ENCODE measurements around the gene ADCYAP1. TPM values are rescaled to one million over a fixed set of nuclear protein-coding genes. Genes with fewer than 3 reads are reported as not detected.
"Not testable (repeated sequence)": the region's sequence is repeated elsewhere in the genome, so short reads cannot be mapped to it uniquely, and the experiment has no call there.

Gene ADCYAP1
- not detected in 2 replicates for total RNA-seq (2014; rRNA removed; shearing (Covaris generic))

GRCh38 chr18:904218-905090 is at the start of gene ADCYAP1:
Gene ADCYAP1, plus strand, starts transcription at chr18:904871. Its CDS starts 516 bp downstream, at chr18:905387.
- no peak for DNase-seq (ENCODE audit: low spot score)

GRCh38 chr18:857986-858385 is 46.7 kb upstream of the ADCYAP1 start:
- DNase-seq (ENCODE audit: low spot score) = no peak

GRCh38 chr18:864872-865273 is 39.8 kb upstream of the ADCYAP1 start:
- DNase-seq (ENCODE audit: low spot score) = peak; percentile 79

GRCh38 chr18:867257-867656 is 37.4 kb upstream of the ADCYAP1 start:
- DNase-seq (ENCODE audit: low spot score) = no peak

- DNase-seq (ENCODE audit: low spot score) = not testable (repeated sequence)
These were observed 31.2 kb upstream of the ADCYAP1 start for GRCh38 chr18:873426-873825.

- no peak for DNase-seq (ENCODE audit: low spot score)
These were observed 28.8 kb upstream of the ADCYAP1 start for GRCh38 chr18:875912-876311.

- no peak for DNase-seq (ENCODE audit: low spot score)
These were observed 27.4 kb upstream of the ADCYAP1 start for GRCh38 chr18:877238-877637.

GRCh38 chr18:886076-886475 is 18.6 kb upstream of the ADCYAP1 start:
- DNase-seq (ENCODE audit: low spot score) = no peak

- peak; percentile 46 for DNase-seq (ENCODE audit: low spot score)
These were observed 17.0 kb upstream of the ADCYAP1 start for GRCh38 chr18:887716-888115.

- DNase-seq (ENCODE audit: low spot score) = peak; percentile 40
These were observed 12.4 kb upstream of the ADCYAP1 start for GRCh38 chr18:892316-892715.

GRCh38 chr18:896315-896714 is 8.4 kb upstream of the ADCYAP1 start:
- no peak for DNase-seq (ENCODE audit: low spot score)

- DNase-seq (ENCODE audit: low spot score) = no peak
These were observed 2.9 kb upstream of the ADCYAP1 start for GRCh38 chr18:901761-902160.

- DNase-seq (ENCODE audit: low spot score) = peak; percentile 47
These were observed 2.4 kb upstream of the ADCYAP1 start for GRCh38 chr18:902229-902628.

- peak; percentile 56 for DNase-seq (ENCODE audit: low spot score)
These were observed 970 bp upstream of the ADCYAP1 start for GRCh38 chr18:903701-904100.

GRCh38 chr18:905307-905947 is 756 bp downstream of the ADCYAP1 start:
- no peak for DNase-seq (ENCODE audit: low spot score)

- no peak for DNase-seq (ENCODE audit: low spot score)
These were observed 1.3 kb downstream of the ADCYAP1 start for GRCh38 chr18:905948-906415.

GRCh38 chr18:906416-907114 is 1.9 kb downstream of the ADCYAP1 start:
- no peak for DNase-seq (ENCODE audit: low spot score)

- DNase-seq (ENCODE audit: low spot score) = no peak
These were observed 2.6 kb downstream of the ADCYAP1 start for GRCh38 chr18:907115-907884.

GRCh38 chr18:907885-908757 is 3.5 kb downstream of the ADCYAP1 start:
- DNase-seq (ENCODE audit: low spot score) = no peak
